ENCODE measurements around the gene SMARCE1. TPM values are rescaled to one million over a fixed set of nuclear protein-coding genes. Genes with fewer than 3 reads are reported as not detected.
"Not testable (repeated sequence)": the region's sequence is repeated elsewhere in the genome, so short reads cannot be mapped to it uniquely, and the experiment has no call there.

Gene SMARCE1
- total and polyA plus RNA-seq, 11 donors, result 38.6 to 88.0 (median 59.4) TPM

DNA sequence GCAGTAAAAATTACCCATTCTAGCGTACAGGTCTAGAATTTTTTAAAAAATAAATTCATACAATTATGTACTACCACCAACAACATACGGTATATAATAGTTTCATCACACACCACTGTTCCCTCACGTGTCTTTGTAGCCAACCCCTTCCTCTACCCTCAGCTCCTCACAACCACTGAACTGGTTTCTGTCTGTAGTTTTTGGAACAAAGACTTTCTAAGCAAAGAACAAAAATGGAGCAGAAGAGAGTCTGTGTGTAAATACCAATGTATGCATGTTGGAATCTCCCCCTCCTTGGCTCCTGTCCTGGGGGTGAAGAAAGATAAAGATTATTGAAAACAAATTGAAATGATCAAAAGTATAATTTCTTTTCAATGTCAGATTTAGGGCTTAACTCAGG, 50.5 kb downstream of the SMARCE1 start:
- TF ChIP-seq, protein P1, sequence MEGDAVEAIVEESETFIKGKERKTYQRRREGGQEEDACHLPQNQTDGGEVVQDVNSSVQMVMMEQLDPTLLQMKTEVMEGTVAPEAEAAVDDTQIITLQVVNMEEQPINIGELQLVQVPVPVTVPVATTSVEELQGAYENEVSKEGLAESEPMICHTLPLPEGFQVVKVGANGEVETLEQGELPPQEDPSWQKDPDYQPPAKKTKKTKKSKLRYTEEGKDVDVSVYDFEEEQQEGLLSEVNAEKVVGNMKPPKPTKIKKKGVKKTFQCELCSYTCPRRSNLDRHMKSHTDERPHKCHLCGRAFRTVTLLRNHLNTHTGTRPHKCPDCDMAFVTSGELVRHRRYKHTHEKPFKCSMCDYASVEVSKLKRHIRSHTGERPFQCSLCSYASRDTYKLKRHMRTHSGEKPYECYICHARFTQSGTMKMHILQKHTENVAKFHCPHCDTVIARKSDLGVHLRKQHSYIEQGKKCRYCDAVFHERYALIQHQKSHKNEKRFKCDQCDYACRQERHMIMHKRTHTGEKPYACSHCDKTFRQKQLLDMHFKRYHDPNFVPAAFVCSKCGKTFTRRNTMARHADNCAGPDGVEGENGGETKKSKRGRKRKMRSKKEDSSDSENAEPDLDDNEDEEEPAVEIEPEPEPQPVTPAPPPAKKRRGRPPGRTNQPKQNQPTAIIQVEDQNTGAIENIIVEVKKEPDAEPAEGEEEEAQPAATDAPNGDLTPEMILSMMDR (IDR thresholded peaks at IDR 0.05), result no peak
- no peak for TF ChIP-seq POLR2A (IDR thresholded peaks at IDR 0.05)
- H3K27ac ChIP-seq, result no peak overlapping the region
- no peak overlapping the region for H3K4me3 ChIP-seq
- WGBS, 4 donors, result 92 to 95% (median 94%) methylated on average over 3 of the region's 3 CpGs
- H3K9me3 ChIP-seq, result no peaks in the 10 kb centered on the region
- DNase-seq (no peak), ATAC-seq (no peak)
- H3K4me1 ChIP-seq, result peaks cover 0 to 20% (median 0%) of the 10 kb centered on the region in 12 donors
- H3K27me3 ChIP-seq, result no peaks in the 10 kb centered on the region
- intact Hi-C loops (cut with DNase I), result no loop called here
- H3K36me3 ChIP-seq, result no peaks in the 10 kb centered on the region

- 81 to 84% (median 83%) methylated on average over 7 of the region's 7 CpGs for WGBS, 4 donors
- peaks cover 0 to 20% (median 0%) of the 10 kb centered on the region in 12 donors for H3K4me1 ChIP-seq
- intact Hi-C loops (cut with DNase I), result no loop called here
- no peak overlapping the region for H3K27ac ChIP-seq
- no peaks in the 10 kb centered on the region for H3K27me3 ChIP-seq
- no peak for TF ChIP-seq POLR2A (IDR thresholded peaks at IDR 0.05)
- no peaks in the 10 kb centered on the region for H3K36me3 ChIP-seq
- DNase-seq, result no peak
- H3K4me3 ChIP-seq, result no peak overlapping the region
- ATAC-seq, result no peak
- no peaks in the 10 kb centered on the region for H3K9me3 ChIP-seq
These were observed 51.2 kb downstream of the SMARCE1 start for GRCh38 chr17:40596261-40596919.

DNA sequence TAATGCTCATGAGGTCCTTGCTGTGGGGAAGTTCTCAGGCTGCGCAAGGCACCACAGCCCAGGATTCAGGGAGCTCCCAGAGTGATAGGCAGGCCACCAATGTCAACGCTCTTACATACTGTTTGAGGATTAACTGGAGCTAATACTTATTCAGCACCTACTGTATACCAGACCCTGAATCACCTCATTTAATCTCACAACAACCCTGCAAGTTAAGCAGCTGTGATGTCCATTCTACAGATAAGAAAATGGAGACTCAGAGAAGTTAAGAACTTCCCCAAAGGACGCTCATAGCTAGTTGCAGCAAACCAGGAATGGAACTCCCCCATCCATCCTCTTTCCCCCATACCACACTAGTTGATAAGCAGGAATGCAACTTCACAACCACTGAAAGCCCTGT, 56.9 kb downstream of the SMARCE1 start:
- Histone ChIP-seq H3K27ac (no peak overlapping the region), H3K9me3 (peaks cover 0 to 5% (median 0%) of the 10 kb centered on the region in 12 donors), H3K4me1 (peaks cover 0 to 5% (median 0%) of the 10 kb centered on the region in 12 donors), H3K36me3 (no peaks in the 10 kb centered on the region), H3K4me3 (no peak overlapping the region), H3K27me3 (peaks cover 0 to 3% (median 0%) of the 10 kb centered on the region in 9 donors)
- DNase-seq, result no peak
- intact Hi-C loops (cut with DNase I), result no loop called here
- TF ChIP-seq POLR2A (IDR thresholded peaks at IDR 0.05), result no peak
- TF ChIP-seq, protein P1 (IDR thresholded peaks at IDR 0.05), result no peak
- WGBS, 4 donors, result 90 to 96% (median 92%) methylated on average over 3 of the region's 3 CpGs
- no peak for ATAC-seq

- WGBS, 4 donors, result 60 to 73% (median 68%) methylated on average over 2 of the region's 2 CpGs
- Histone ChIP-seq H3K9me3 (peaks cover 0 to 19% (median 8%) of the 10 kb centered on the region in 12 donors), H3K36me3 (no peaks in the 10 kb centered on the region), H3K27ac (peak overlapping the region in 3 of 12 donors; percentile 20 to 25 (median 22)), H3K4me1 (peaks cover 0 to 5% (median 0%) of the 10 kb centered on the region in 12 donors), H3K4me3 (no peak overlapping the region), H3K27me3 (peaks cover 0 to 3% (median 0%) of the 10 kb centered on the region in 9 donors)
- ATAC-seq (no peak), DNase-seq (no peak)
- intact Hi-C loops (cut with DNase I), result no loop called here
- TF ChIP-seq POLR2A (IDR thresholded peaks at IDR 0.05), result no peak
- TF ChIP-seq, protein P1 (IDR thresholded peaks at IDR 0.05), result no peak
These were observed 59.1 kb downstream of the SMARCE1 start for GRCh38 chr17:40588552-40588951.

- DNase-seq; H3K27ac ChIP-seq; H3K27me3 ChIP-seq; H3K4me3 ChIP-seq; H3K36me3 ChIP-seq; intact Hi-C loops (cut with DNase I); ATAC-seq: not testable (repeated sequence)
- WGBS, 4 donors, result 81 to 89% (median 83%) methylated on average over 3 of the region's 3 CpGs
- Histone ChIP-seq H3K9me3 (peaks cover 0 to 19% (median 8%) of the 10 kb centered on the region in 12 donors), H3K4me1 (peaks cover 0 to 20% (median 3%) of the 10 kb centered on the region in 12 donors)
These were observed 61.4 kb downstream of the SMARCE1 start for GRCh38 chr17:40586264-40586663.

- DNase-seq; H3K4me3 ChIP-seq; H3K36me3 ChIP-seq; ATAC-seq; intact Hi-C loops (cut with DNase I); H3K27me3 ChIP-seq; H3K27ac ChIP-seq: not testable (repeated sequence)
- H3K9me3 ChIP-seq, result peaks cover 0 to 19% (median 8%) of the 10 kb centered on the region in 12 donors
- H3K4me1 ChIP-seq, result peaks cover 0 to 21% (median 3%) of the 10 kb centered on the region in 12 donors
- WGBS, 4 donors, result 73 to 86% (median 77%) methylated on average over 2 of the region's 2 CpGs
These were observed 62.7 kb downstream of the SMARCE1 start for GRCh38 chr17:40584950-40585349.
